ENCODE measurements around the gene BCAM. TPM values are rescaled to one million over a fixed set of nuclear protein-coding genes. Genes with fewer than 3 reads are reported as not detected.

Gene BCAM
- total RNA-seq, 1 donor from 2014 or later: 78.9 TPM

DNA sequence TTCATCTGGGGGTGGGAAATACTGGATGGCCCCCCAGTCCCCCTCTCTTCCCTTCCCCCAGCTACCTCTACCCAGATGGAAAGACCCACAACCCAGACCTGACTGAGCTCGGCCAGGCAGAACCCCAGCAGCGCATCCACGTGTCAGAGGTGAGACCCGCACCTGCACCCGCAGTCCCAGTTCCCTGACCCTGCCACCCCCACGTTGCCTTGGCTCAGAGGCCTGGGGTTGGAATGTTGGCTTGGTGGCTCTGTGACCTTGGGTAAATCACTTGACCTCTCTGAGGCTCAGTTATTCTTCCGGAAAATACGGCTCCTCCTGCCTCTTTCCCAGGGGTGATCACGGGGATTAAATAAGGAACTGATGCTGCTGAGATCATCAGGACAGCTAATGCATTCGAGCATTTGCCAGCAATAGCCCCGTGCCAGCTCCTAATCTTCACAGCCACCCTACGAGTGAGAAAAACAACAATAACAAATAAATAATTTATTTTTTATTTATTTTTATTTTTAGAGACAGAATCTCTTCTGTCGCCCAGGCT, 18.9 kb upstream of the BCAM start:
- no peak for DNase-seq (ENCODE audit: extremely low read depth, low read depth, low spot score)

DNA sequence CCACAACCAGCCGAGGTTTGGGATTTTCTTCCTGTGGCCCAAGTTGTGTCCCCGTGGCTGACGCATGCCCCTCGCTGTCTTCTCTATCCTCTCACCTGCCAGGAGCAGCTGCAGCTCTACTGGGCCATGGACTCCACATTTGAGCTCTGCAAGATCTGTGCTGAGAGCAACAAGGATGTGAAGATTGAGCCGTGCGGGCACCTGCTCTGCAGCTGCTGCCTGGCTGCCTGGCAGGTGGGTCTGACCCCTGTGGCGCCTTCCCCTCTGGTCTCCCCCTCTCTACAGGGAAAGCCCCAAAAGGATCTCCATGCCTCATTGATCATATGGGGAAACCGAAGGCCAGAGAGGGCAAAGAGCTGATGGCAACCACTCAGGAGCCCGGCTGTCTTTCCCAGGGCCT, 16.6 kb upstream of the BCAM start:
- DNase-seq (ENCODE audit: extremely low read depth, low read depth, low spot score): no peak

DNA sequence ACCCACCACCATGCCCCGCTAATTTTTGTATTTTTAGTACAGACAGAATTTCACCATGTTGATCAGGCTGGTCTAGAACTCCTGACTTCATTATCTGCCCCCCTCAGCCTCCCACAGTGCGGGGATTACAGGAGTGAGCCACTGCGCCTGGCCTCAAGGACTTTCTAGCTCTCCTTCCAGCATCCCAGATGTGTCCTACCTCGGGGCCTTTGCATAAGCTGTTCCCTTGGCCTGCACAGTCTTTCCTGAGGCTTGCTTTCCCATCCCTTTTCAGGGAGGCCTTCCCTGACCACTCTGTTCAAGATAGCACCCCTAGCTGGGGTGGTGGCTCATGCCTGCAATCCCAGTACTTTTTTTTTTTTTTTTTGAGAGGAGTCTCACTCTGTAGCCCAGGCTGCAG, 14.3 kb upstream of the BCAM start:
- no peak for DNase-seq (ENCODE audit: extremely low read depth, low read depth, low spot score)

DNA sequence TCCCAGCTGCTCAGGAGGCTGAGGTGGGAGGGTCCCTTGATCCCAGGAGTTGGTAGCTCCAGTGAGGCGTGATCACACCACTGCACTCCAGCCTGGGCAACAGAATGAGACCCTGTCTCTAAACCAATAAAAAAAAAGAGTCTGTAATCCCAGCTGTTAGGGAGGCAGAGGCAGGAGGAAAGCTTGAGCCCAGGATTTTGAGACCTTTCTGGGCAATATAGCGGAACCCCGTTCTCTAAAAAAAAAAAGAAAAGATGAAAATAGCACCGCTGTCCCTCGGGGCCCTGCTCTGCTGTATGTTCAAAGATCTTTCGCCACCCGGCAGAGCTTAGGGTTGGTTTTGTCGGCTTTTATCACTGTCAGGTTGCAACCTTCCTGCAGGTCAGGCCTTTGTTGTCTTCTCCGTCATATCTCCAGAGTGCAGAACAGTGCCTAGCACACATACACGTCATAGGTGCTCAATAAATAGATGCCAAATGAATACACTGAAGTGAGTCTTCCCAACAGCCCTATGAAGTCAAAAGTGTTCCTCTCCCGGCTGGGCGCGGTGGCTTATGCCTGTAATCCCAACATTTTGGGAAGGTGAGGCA, 13.4 kb upstream of the BCAM start:
- no peak for DNase-seq (ENCODE audit: extremely low read depth, low read depth, low spot score)

DNA sequence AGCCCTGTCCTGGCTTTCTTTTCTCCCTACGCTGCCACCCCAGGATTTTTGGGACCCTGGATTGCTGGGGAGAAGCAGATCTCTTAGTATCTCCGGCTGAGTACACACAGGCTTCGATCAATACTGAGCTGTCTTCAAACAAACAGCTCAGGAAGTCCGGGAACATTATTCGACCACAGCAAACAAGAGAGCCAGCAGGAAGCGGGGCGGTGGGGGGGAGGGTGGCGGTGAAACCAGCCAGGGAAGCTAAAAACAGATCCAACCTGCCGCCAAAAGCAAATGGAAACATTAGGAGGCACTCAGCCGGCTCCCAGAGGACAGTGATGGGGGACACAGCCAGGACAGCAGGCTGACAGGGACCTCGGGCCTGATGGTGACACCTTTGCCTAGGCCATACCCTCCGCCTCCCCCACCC, 12.2 kb upstream of the BCAM start:
- DNase-seq (ENCODE audit: extremely low read depth, low read depth, low spot score): no peak

DNA sequence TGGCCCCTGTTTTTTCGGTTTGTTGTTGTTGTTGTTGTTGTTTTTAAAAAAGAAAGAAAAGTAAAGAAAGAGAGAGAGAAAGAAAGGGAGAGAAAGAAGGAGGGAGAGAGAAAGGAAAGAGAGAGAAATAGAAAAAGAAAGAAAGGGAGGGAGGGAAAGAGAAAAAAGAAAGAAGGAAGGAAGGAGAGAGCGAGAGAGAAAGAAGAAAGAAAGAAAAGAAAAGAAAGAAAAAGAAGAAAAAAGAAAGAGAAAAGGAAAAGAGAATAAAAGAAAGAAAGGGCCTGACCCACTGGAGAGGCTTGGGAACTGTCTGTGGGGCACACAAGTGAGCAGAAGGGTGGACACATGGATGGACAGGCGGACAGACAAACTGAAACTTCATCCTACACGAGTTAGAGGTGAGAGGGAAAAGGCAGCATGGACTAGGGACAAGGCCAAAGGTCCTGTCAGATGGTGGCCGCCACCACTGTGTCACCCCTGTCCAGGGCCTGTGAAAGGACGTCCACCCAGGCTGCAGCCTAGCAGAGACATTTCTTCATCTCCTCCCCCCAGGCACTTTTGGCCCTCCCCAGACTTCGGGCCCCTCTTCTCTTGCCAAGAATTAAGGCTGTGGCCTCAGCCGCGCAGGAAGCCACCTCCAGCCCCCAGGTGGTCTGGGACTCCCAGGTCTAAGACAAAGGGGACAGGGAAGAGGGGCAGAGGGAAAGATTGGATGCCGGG, 9.1 kb upstream of the BCAM start:
- DNase-seq (ENCODE audit: extremely low read depth, low read depth, low spot score): no peak

DNA sequence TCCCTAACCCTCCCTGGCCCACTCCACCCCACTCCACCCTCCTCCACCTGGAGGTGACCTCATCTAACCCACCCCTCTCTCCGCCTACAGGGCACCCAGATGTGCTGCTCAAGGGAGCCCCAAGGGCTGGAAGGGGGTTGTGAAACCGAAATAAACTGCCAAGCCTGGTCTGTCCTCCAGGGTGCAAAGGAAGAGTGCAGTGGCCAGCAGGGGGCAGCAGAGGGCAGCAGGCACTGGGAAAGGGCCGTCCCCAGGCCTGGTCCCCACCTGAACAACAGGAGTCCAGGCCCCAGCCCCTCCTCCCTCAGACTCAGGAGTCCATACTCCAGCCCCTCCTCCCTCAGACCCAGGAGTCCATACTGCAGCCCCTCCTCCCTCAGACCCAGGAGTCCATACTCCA, 8.4 kb upstream of the BCAM start:
- DNase-seq (ENCODE audit: extremely low read depth, low read depth, low spot score): no peak

DNA sequence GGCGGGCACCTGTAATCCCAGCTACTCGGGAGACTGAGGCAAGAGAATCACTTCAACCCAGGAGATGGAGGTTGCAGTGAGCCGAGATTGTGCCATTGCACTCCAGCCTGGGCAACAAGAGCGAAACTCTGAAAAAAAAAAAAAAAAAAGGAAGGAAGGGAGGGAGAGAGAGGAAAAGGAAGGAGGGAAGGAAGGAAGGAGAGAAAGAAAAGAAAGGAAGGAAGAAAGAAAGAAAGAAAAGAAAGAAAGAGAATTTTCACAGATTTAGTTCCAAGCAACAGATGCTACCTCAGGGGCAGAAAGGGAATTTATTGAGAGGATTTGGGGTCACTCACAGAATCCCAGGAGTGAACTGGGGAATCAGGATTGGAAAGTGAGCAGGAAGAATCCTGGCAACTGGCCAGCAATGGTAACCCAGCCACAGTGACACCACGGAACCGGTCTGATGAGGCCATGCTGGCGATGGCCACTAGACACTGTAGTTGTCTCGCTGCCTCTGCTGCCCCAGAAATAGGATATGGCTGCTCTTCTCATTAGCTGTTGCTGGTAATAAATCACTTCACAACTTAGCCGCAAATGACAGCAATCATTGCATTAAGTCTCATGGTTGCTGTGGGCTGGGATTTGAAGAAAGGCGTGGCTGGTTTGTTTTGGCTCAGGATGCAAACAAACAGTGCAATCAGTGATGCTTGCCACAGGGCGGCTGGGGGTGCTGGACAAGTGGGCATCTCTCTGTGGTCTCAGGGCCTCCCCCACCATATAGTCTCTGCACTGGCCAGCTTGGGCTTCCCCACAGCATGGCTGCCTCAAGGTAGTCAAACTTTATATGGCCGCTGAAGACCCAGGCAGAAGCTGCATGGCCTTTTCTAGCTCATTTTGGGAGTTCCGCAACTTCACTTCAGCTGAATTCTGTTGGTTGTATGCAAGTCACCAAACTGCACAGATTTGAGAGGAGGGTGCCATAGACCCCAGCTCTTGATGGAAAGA, 5.2 kb upstream of the BCAM start:
- DNase-seq (ENCODE audit: extremely low read depth, low read depth, low spot score): no peak

DNA sequence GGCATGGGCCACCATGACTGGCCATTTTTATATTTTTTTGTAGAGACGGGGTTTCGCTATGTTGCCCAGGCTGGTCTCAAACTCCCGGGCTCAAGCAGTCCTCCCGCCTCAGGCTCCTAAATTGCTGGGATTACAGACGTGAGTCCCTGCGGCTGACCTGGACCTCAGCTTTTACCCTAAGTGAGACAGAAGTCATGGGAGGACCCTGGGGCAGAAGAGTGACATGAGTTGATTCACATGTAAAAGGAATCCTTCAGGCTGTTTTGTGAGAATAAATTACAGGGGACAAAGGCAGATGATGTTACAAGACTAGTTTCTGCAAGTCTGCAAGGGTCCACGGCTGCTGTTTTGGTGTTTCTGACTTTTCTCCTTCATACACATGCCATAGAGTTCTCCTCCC, 2.6 kb upstream of the BCAM start:
- no peak for DNase-seq (ENCODE audit: extremely low read depth, low read depth, low spot score)

DNA sequence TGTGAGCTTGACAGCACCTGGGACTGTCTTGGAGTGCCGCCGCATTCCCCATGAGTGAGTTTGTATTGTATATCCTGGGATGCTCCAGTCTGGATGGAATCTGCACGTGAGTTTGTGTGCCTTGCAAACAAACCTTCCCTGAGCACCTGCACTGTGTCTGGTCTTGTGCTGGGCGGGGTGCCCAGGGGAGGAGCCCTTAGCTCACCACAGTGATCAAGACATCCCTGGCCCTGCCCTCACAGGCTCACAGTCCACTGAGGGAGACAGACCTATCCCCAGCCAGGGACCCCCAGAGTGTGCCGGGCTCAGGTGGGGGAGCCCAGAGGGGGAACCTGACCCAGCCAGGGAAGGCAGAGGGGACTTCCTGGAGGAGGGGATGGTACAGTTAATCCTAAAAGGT, 1.7 kb upstream of the BCAM start:
- no peak for DNase-seq (ENCODE audit: extremely low read depth, low read depth, low spot score)

DNA sequence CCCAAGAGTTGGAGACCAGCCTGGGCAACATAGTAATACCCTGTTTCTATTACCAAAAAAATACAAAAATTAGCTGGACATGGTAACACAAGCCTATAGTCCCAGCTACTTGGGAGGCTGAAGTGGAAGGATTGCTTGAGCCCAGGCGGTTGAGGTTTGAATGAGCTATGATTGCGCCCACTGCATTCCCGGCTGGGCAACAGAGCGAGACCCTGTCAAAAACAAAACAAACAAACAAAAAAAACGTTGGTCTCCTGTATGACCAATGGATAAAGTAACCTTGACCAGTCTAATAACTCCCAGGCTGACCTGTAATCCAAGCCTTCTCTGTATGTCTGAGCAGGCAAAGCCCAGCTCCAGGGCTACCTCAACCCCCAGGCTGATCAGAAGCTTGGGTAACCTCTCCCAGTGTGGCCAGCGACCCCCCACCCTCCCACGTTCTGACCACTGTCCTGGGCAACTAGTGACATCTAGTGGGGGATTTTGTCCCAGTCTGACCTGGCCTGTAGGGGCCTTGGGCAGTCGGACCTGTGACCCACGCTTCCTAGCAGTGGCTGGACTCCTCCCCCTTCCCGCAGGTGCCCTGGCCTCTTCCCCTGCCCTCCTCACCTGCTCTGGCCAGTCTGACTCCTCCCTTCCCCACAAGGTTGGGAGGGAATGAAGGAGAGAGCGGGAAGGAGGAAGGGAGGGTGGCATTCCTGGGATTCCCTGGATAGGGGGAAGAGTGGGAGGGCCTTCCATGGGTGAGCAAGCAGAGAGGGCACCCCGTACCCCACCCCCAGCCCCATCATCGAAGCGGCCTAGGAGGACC, 1.0 kb upstream of the BCAM start:
- no peak for DNase-seq (ENCODE audit: extremely low read depth, low read depth, low spot score)

DNA sequence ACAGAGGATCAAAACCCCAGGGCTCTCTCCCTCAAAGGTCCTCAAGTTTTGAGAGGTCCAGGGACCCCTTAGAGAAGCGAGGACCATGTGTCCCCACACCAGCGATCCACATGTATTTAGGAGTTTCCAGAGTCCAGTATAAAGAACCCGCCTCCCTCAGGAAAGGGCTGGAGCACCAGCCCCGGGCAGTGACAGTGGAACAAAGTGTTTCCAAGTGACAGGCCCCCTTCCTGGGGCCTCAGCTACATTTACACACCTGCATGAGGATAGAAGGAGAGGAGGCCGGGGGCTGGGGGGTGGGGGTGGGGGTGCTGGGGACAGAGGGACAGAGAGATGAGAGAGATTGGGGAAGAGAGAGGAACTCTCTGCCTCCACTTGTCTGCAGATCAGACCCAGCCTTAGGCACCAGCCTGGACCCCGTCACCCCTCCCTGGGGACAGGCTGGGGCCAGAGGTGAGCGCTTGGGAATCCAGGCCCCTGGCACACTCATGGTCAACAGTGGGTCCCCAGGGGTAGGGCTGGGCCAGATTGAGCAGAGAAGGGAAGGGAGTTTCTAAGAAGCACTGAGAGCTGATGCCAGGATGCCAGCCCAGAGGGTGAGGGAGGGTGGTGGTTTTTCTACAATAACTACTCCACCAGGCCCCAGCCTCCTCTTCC, 802 bp downstream of the BCAM start:
- no peak for DNase-seq (ENCODE audit: extremely low read depth, low read depth, low spot score)

DNA sequence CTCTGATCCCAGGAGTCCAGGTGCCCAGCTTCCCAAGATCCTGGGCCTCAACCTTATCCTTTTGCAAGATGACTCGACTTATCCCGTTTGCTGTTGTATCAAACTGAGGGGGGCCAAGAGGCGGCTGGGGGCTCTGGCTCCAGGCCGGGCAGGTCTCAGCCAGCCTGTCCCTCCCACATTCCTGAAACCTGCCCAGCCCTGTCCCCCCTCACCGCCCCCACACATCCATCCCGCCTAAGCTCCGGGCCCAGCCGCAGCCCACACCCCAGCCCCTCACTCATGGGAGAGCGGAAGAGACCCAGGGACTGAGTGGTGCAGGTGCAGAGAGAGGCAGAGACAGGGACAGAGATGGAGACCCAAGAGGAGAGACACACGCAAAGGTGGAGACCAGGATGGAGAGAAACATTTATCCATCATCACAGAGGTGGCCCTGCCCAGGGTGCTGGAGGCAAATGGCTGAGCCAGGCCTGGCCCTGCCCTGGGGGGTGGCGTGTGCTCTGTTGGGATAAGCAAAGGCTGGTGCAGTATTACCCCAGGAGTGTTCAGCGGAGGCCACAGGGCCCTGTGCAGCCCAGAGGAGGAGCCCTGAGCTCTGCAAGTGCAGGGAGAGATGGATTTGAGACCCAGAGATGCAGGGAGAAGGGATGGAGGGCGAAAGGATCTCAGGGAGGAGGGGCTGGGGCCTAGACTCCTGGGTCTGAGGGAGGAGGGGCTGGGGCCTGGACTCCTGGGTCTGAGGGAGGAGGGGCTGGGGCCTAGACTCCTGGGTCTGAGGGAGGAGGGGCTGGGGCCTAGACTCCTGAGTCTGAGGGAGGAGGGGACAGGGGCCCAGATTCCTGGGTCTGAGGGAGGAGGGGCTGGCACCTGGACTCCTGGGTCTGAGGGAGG, 1.6 kb downstream of the BCAM start:
- DNase-seq (ENCODE audit: extremely low read depth, low read depth, low spot score): no peak

DNA sequence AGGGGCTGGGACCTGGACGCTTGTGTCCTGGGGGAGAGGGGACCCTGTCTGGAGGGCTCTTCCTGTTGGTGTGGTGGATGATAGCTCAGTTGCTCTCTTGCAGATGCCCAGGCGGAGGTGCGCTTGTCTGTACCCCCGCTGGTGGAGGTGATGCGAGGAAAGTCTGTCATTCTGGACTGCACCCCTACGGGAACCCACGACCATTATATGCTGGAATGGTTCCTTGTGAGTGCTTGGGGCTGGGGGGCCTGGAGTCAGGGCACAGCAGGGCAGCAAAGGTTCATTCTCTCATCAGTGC, 2.2 kb downstream of the BCAM start:
- no peak for DNase-seq (ENCODE audit: extremely low read depth, low read depth, low spot score)

DNA sequence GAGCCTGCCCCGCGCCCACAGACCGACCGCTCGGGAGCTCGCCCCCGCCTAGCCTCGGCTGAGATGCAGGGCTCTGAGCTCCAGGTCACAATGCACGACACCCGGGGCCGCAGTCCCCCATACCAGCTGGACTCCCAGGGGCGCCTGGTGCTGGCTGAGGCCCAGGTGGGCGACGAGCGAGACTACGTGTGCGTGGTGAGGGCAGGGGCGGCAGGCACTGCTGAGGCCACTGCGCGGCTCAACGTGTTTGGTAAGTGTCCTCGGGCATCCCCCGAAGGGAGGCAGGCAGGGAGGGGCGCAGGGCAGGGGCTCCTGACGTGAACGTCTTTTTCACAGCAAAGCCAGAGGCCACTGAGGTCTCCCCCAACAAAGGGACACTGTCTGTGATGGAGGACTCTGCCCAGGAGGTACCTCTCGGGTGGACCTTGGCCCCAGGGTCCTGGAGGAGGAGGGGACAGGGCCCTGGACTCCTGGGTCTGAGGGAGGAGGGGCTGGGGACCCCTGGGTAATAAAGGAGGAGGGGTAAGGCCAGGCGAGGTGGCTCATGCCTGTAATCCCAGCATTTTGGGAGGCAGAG, 3.3 kb downstream of the BCAM start:
- no peak for DNase-seq (ENCODE audit: extremely low read depth, low read depth, low spot score)

DNA sequence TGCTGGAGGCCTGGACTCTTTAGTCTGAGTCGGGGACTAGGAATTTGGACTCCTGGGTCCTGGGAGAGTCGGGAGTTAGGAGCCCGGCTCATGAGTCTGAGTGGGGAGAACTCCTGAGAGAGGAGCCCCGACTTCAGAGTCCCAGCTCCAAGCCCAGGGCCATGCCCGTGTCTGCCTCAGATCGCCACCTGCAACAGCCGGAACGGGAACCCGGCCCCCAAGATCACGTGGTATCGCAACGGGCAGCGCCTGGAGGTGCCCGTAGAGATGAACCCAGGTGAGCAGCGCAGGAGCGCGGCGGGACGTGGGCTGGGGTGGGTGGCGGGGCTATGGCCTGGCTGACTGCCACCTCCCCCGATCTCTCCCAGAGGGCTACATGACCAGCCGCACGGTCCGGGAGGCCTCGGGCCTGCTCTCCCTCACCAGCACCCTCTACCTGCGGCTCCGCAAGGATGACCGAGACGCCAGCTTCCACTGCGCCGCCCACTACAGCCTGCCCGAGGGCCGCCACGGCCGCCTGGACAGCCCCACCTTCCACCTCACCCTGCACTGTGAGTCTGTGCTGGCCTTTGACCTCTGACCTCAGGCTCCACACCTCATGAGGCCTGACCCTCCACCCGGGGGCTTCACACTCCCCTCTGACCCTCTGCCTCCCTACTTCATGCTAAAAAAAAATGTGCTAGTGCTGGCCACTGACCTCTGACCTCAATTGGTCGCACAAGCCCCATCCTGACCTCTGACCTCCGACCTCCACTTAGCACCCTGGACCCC, 4.4 kb downstream of the BCAM start:
- DNase-seq (ENCODE audit: extremely low read depth, low read depth, low spot score): no peak

DNA sequence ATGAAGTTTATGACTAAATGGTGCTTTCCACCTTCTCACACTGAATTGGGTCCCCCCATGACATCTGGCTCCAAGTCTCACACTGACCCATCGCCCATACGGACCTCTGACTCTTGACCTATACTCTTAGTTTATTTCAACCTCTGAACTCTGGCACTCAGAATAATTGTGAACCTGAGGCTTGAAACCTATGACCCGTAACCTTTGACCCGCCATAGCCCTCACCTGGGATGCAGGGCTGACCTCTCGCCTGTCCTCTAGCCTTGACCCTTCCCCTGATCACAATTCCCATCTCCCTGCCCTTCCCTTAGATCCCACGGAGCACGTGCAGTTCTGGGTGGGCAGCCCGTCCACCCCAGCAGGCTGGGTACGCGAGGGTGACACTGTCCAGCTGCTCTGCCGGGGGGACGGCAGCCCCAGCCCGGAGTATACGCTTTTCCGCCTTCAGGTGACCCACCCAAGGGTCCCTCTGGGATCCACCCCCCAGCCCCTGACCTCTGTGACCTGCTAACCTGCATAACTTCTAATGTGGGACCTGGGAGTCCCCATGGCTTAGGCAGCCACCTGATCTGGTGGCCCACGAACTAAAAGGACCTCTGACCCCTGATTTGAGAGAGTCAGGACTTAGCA, 5.1 kb downstream of the BCAM start:
- no peak for DNase-seq (ENCODE audit: extremely low read depth, low read depth, low spot score)

DNA sequence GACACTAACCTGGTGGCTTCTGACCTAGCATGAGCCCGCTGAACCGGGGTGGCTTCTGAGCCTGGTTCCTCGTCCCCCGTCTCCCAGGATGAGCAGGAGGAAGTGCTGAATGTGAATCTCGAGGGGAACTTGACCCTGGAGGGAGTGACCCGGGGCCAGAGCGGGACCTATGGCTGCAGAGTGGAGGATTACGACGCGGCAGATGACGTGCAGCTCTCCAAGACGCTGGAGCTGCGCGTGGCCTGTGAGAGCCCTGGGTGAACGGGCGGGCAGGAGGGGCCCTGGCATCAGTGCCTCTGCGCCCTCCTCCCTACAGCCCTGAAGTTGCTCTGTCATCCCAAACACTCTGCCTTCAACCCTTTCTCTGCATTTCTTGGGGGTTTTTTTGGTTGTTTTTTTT, 5.6 kb downstream of the BCAM start:
- no peak for DNase-seq (ENCODE audit: extremely low read depth, low read depth, low spot score)
